Spleen (tissue), 7 donors: Measurements from ENCODE around the gene CRYL1.

Experiments used
- POLR2A ChIP-seq, 3 donors: fragments of 450-650 bp; IDR thresholded peaks; one replicate each; pipeline ENCODE4 v1.5.1; 2017; ENCODE audit warnings: antibody characterized with exemption in 3 of 3, mild to moderate bottlenecking in 1 of 3
- POLR2AphosphoS5 ChIP-seq, 3 donors: sonication (generic); formaldehyde crosslinking; IDR thresholded peaks; one replicate each; pipeline ENCODE4 v1.5.1; 2017; ENCODE audit warnings: antibody characterized with exemption in 3 of 3
- TF ChIP-seq, protein P1 (sequence below), 11 experiments: fragments of 200-600 bp in 7 of 11; fragments of 450-650 bp in 4 of 11; sonication (generic) in 4 of 11; IDR thresholded peaks in 8 of 11; conservative IDR thresholded peaks in 3 of 11; 1 replicate in 7 of 11; 2 replicates in 4 of 11; pipeline versions ENCODE4 v1.4.0 to v1.8.0; 2016 to 2021; ENCODE audit warnings: antibody characterized with exemption in 11 of 11, inconsistent platforms in 4 of 11, mild to moderate bottlenecking in 1 of 11
- donor health status: DM: no; HTN: no; CAD: no; lungs with moderate emphysema.
- donor health status: DM: no; HTN: no; CAD: no.
- donor health status: DM: no; HTN: no; CAD: no.

DNA sequence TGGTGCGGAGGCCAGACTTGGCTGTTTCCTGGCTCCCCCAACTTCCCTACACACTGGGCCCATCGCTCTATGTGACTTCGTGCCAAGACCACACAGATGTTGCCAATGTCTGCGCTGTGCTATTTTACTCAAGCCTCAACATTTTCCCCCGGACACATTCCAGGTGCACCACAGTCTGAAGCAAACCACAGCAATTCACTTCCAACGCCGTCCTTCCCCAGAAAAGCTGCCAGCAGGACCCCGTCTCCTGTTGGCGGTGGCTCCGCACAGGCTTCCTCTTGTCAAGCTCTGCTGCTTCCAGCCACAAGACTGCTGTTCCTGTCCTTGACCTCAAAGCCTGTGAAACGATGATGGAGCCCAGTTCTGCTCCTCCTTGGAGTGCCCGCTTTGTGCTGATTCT, 100.7 kb downstream of the CRYL1 start:
- TF ChIP-seq, protein P1, sequence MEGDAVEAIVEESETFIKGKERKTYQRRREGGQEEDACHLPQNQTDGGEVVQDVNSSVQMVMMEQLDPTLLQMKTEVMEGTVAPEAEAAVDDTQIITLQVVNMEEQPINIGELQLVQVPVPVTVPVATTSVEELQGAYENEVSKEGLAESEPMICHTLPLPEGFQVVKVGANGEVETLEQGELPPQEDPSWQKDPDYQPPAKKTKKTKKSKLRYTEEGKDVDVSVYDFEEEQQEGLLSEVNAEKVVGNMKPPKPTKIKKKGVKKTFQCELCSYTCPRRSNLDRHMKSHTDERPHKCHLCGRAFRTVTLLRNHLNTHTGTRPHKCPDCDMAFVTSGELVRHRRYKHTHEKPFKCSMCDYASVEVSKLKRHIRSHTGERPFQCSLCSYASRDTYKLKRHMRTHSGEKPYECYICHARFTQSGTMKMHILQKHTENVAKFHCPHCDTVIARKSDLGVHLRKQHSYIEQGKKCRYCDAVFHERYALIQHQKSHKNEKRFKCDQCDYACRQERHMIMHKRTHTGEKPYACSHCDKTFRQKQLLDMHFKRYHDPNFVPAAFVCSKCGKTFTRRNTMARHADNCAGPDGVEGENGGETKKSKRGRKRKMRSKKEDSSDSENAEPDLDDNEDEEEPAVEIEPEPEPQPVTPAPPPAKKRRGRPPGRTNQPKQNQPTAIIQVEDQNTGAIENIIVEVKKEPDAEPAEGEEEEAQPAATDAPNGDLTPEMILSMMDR (IDR thresholded peaks at IDR 0.05 in 8 of 11, conservative IDR thresholded peaks at IDR 0.05 in 3 of 11), result no peak
- TF ChIP-seq POLR2AphosphoS5 (IDR thresholded peaks at IDR 0.05) (no peak), POLR2A (IDR thresholded peaks at IDR 0.05) (no peak)
